ENCODE measurements around the gene KRT33A.

- TF ChIP-seq CTCF (IDR thresholded peaks at IDR 0.05; ENCODE audit: low read depth, low read length) (no peak), POLR2A (IDR thresholded peaks at IDR 0.05; ENCODE audit: extremely low read depth, insufficient read length) (no peak), MYC (IDR thresholded peaks at IDR 0.05; ENCODE audit: low read depth, low read length) (no peak)
These were observed 52.0 kb downstream of the KRT33A start for GRCh38 chr17:41298458-41299135.
